GM21619 (cell line): ENCODE data around the gene ELMO1.

Source experiments
- ATAC-seq: cut with Tn5 transposase; IDR thresholded peaks from one replicate; pipeline ENCODE4 v1.9.1; 2021; ENCODE audit not compliant: unreplicated experiment

Gene ELMO1

DNA sequence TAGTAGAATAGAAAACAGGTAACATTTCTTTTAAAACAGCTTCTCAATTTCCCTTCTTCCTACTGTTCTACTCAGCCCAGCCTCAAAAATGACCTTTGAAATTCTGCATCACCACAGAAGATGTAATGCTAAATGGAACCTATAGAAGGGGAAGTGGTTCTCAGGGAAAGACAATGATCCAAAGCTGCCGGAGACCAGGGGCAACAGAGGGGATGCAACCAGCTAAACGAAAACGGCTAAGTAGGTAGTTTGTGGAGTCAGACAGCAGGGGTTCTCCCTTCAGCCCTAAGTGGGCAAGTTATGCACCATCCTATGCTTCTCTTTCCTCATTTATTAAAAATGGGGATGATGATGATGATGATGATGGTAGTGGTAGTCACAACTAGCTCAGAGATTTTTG is 214.3 kb downstream of the ELMO1 start:
- no peak for ATAC-seq

DNA sequence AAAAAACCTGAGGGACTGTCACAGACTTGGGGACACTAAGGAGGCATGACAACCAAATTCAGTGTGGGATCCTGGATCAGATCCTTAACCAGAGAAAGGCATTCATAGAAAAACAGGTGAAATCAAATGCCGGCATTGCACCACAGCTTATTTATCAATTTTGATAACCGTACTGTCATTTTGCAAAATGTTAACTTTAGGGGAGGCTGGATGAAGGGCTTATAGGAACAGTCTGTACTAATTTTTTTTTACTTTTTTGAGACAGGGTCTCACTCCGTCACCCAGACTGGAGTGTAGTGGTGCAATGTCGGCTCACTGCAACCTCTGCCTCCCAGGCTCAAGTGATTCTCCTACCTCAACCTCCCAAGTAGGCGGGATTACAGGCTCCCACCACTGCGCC is 217.1 kb downstream of the ELMO1 start:
- ATAC-seq = no peak

DNA sequence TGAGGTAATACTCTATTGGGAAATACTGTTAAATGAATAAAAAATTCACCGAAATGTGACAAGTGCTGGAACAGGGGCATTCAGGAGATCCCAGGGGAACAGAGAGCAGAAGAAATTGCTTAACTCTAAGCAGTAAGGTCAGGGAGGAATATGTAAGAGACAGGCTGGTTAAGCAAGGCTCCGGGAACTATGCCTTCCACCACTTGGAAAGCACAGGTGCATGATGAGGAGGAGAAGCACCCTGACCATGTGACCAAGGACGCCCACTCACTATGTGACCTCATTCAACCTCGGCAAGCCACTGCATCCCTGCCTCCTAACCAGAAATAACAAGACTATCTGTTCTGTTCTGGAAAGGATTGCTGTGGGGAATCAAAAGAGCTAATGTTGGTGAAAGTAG is 218.4 kb downstream of the ELMO1 start:
- no peak for ATAC-seq

DNA sequence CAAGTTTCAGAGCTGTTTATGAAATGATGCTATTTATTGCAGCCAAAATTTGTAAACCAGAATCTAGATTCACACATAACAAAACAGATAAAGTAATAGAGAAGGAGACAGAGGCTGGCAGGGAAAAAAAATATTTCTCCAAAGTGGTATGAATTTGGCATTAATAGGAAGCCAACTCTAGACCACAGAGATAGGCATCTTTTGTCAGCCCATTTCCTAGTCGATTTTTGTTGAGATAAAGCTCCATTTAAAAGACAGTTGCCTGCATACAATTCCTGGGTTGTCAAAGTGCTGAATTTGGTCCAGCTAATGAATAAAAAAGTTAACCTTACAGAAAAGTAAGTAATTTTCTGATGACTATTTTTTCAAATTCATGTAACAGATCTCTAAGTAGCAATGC is 219.3 kb downstream of the ELMO1 start:
- ATAC-seq = no peak

DNA sequence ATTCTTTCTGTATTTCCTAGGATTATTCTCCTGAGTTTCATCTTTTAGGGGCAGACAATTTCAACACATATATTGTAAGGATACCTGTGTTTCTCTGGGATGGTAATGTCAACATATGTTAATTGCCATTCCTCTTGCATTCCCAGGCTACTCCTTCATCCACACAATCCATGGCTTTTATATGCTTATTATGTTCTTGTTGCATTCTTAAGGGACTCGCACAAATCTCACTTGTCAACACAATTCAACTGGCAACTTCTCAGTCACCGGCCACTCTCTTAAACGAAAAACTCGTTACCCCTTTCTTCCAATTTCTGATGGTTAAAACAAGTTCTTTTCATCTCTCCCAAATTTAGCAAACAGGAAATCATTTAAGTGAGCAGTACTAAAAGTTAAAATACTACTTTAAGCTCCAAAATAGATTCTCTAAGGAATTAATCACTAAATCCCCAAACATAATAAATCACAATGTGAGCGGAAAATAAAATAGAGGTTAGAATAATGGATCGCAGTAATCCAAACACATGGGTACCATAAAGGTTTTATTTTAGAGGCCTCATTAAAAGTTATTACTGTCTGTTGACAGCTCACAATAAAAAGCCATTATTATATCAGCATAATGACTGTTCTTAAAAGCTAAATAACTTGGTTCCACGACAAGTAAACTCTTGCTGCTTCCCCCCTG is 223.2 kb downstream of the ELMO1 start:
- ATAC-seq = no peak

DNA sequence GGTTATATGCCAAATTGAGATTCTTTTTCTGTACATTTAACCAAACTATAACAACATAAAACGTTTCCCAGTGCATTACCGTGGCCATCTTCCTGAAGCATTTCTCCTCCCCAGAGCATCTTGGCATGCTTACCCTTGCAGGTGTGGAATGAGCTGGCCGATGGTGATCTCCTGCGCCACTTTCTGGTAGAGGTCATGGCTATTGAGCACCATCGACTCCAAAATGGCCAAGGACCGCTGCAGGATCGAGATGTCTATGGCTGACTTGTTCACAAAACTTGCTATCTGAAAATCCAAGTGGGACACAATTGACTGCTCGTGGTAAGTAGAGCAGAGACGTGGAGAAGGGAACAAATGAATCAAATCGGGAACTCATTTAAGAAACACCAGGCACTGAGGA is 223.9 kb downstream of the ELMO1 start:
- no peak for ATAC-seq

DNA sequence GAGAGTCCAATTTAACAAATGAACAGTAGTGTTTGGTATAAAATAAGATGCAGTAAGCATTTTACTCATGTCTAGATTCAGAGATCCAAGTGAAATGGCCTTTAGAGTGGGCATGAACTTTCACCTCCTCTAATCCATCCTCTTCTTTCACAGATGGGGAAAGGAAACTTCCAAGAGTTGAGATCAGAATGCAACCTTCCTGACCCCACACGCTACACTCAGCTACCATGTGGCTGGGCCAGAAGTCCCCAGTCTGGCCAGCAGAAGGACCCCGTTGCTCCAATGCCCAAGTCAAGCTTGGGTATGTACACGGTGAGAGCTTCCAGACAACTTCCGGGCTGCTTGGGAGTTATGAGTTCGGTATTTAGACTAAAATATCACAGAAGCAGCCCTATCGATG is 228.0 kb downstream of the ELMO1 start:
- ATAC-seq = no peak

DNA sequence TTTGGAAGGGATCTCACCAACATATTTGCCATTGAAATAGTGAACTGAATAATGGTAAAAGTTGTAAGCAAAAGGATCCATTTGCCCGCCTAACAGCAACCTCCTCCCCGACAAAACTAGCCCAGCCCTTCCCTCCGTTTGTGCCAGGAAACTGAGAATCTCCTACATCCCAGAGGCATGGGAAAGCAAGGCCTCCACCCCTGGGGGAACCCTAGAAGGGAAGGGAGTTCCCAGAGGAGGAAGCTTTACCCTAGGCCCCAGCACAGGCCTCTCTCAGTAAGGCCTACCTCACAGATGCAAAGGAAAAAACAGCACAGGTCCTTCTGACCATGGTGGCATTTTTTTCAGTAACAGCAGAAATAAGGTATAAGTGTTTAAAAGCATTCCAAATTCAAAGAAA is 229.7 kb downstream of the ELMO1 start:
- no peak for ATAC-seq

DNA sequence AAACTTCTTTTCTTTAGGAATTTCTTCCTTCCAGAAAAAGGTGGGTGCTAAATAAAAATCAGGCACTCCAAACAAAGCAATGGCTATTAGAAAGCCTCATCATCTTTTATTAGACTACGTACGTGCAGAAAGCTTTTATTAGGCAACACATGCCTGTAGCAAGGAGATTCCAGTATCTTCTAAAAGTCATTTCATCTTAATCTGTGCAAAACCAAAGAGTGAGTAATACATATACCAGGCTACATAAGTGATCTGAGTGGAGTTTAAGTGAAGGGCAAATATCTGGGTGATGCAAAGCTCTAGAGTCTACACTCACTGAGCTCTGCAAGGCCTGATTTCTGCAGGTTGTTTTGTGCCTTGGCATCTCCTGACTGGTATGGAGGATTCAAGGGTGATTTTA is 231.7 kb downstream of the ELMO1 start:
- ATAC-seq = no peak

DNA sequence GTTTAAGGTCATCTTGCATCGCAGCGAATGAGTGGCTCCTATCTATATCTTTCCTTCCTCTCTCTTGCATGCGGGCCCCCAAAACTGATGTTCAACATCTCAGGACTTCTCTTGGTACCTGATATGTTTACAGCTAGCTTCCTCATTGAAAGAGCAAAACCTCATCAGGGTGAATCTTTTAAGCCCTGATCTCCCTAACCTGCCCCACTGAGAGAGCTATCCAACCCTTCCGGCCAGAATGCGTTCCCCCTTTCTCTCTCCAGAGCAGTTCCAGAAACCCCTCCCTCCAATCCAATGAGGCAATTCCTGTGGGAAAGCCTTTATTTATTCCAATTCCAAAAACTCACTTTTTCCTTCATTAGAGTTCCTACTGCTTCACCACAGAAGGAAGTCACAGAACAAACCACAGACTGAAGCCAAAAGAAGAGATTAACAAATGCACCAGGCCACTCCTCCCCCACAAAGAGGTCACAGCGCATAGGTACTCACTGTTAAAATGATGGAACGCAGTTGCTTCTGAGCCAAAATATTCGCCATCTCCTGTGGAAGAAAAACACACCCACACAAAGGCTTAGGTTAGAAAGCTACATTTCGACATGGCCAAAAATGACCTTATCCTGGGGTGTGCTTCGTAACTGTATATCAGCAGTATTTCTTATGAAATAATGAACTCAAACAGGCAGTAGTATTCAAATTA is 232.4 kb downstream of the ELMO1 start:
- ATAC-seq = no peak

DNA sequence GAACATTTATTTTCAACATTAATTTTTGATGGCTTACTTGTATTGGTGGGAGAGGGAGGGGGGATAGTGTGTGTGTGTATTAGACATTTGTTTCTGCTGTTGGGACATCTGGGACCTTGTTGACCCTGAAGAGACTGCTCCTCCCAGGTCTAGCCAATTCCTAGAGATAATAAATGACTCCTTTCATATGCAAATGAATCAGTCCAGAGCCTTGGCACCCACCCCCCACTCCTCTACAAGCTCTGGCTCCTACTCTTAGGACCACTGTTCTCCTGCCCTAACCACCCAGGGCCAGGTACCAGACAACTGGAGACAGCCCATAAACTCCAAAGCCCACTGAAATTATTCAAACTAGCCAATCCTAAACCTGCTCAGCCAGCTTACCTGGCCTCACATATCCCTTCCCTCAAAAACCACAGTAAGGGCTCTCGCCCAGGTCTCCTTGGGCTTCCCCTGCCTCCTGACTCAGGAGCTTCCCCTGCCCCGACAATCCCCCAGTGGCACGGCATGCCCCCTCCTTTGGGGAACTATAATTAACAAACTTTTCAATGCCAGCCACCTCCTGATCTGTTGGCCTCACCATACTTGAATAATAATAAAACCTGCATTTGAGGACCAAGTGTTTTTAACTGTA is 233.3 kb downstream of the ELMO1 start:
- no peak for ATAC-seq

DNA sequence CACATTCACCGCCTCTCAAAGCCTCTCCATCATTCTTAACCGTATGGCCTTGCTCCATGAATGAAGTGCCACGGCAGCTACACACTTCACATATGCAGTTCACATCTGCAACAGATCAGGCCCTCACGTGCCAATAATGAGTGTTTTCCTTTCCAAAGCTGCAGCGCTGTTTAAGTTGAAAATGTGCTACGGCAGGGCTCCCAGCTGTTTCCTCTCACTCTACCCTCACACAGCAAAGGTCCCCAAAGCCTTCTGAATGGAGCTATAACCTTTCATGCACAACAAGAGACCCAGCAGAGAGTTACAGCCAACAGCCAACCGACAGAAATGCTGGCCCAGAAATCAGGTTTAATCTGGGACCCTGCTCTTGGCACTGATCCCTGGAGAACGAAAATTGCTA is 236.1 kb downstream of the ELMO1 start:
- ATAC-seq = no peak

DNA sequence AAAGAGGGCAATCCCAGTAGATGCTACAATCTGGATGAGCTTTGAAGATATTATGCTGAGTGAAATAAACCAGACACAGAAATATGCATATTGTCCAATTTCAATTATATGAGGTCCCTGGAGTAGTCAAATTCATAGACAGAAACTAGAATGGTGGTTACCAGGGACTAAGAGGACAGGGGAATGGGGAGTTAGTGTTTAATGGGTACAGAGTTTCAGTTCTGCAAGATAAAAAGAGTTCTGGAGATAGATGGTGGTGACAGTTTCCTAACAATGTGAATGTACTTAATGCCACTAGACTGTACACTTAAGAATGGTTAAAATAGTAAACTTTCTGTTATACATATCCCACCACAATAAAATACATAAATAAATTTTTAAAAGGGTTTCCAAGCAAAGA is 236.6 kb downstream of the ELMO1 start:
- peak; percentile 51 for ATAC-seq

DNA sequence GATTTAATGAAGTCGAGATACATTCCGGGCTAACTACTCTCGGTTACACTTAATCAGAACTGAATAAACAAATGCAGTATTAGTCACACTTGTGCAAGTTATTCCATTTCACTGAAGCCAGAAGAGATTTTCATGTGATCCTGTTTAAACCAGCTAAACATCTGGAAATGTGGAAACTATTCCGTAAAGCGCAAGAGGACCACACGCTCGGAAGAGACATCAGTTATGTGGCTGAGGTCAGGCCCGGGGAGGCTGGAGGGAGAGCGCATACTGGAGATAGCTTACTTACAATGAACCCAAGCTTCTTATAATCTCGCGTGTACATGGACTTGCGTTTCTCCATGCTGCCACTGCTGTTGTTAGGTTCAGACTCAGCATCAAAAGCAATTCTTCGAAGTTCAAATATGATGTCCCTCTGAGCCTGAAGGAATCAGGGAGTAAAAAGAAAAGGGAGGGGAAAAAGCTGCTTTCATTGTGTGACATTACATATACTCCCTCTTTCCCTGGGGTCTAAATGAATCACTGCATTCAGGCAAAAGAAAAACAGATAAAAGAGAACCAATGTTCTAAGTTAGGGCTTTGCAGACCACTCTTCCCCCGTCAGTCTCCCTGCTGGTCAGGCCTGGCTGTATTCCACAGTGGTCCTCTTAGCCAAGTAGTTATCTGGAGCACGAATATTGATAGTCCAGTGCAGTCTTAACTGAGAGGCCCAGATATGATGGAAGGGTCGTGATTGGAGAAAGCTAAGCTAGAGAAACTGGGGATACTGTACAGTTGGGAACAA is 237.4 kb downstream of the ELMO1 start:
- no peak for ATAC-seq

DNA sequence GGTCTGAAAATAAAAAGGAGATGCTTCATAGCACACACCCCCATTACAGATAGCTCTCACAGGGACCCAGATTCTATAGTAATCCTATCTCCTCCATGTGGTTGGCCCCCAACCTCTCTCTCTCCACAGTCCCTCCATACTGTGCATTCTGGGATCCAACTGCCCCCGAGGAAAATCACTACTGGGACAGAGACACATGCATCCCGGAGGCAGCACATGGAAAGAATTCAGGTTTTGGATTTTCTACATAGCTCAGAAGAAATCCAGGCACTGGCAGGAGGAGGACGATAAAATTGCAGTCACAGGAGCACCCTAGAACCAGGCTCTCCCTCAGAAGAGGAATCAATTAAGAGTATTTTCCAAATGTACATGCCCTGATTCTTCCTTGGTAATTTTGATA is 239.5 kb downstream of the ELMO1 start:
- no peak for ATAC-seq

DNA sequence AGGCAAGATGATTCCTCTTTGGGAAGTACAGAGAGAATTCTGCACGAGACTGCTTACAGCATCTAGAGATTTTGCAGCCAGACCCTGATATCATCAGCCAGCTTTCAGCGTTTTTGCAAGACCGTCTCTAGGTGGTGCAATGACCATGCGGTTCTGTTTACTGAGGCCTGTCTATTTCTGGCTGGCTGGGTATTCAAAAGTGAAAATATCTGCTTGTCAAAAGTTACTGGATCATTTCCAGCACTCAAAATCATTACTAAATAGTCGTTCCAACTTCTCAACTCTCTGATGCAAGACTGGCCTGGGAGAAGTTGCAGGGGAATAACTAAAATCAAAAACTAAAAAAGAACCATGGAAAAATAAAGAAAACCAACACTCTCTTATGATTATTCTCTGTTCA is 240.1 kb downstream of the ELMO1 start:
- peak; percentile 85 for ATAC-seq

DNA sequence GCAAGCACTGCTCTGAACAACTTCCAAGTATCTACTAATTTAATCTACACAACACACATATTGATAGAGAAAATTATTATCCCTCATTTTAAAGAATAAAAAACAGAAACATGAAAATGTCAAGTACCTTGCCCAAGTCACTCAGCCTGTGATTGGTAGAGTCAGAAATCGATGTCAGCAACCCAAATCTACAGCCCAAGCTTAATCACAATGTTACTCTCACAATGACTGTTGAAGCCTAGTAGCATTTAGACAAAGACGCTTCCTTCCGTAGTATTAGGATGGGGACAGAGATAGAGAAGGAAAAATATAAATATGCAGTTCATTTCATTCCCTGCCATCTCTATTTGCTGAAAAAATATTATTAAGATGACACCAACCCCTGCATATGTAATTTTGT is 242.5 kb downstream of the ELMO1 start:
- ATAC-seq = no peak

DNA sequence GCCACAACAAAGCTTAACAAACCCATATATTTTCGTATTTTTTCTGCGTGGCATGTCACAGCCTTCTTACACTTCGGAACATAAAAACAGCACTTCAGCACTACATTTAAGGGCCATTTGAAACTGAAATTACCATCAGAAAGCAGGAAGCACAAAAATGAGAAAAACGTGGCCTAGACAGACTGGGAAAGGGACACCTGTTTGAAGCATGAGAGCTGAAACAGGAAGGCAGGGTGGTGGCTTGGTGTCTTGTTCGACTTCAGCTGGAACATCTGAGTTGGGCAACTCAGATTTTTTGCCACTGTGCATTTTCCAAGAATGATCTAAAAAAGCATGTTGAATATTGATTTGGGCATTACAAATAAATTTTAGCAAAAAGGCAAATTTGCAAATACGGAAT is 243.2 kb downstream of the ELMO1 start:
- ATAC-seq = no peak

DNA sequence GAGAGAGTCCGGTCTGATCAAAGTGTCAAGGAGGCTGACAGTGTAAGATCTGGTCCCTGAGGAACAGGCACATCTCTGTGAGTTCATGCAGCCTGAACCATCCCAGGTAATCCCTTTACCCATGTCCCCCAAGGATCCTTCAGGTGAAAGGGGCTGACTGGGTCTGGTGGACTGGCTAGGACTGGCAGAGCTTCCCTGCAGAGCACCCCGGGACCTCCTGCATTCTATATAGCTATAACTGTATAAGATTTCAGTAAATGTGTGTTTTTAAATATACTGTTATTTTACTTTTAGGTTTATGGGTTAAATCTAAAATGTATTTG is 246.8 kb downstream of the ELMO1 start:
- peak; percentile 15 for ATAC-seq

DNA sequence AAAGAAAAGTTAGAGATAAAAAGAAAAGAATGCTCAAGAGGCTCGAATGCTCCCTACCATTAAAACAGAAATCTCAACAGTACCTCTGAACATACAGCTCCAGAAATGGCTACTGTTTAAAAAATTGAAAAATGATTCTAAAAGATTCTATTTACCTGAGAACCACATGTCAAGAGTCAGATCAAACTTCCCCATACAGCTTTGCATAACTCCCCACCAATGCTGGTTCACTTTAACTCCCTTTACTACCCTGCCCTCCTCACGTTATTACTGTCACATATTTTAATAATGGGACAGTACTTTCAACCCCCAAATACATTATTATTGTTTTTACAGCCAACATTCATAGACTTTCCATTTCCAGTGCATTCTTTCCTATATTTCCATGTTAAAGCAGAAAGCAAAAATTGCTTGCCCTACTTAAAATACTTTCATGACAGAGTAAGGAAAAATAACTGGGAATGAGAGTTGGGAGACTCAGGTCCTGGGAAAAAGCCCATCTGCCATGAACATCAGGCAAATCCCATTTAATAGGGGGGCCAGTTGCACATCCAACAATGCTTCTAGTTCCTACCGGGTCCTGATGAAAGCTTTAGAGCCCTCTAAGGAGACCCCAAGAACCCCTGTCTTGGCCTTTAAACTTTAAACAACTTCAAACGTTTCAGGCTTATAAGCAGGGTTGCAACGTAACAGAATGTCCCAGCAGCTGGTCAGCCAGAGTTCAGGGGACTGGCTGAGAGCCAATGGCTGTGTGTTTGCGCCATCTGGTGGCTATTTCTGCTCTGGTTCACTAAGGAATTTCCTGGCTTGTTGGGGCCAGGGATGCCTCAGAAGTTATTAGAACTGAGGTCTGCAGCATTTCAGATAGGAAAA is 247.4 kb downstream of the ELMO1 start:
- ATAC-seq = peak; percentile 59

DNA sequence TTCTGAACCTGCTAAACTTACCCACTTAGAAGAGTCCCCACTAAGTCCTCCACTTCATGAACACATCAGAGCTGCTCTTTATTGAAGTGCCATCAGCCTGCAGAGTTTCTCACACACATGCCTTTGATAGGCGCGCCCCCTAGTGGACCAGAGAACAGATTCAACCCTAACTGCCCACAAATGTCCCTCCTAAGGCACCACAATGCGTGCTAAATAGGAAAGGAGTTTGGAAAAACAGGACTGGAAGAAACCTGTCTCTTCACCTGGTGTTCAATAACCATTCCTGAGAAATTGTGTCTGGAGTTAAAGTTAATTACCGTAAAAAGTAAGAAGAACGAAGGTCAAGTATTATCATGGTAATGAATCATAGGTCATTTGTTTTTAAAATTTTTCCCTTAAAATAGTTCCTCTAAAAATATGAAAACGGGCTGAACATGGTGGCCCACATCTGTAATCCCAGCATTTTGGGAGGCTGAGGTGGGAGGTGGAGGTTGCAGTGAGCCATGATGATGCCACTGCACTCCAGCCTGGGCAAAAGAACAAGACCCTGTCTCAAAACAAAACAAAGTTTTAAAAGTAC is 249.7 kb downstream of the ELMO1 start:
- ATAC-seq = peak; percentile 53
